HG03025 (cell line): ENCODE measurements around the gene MAIP1.
"Not testable (repeated sequence)": the region's sequence is repeated elsewhere in the genome, so short reads cannot be mapped to it uniquely, and the experiment has no call there.

Experiments used
- ATAC-seq: cut with Tn5 transposase; IDR thresholded peaks from one replicate; pipeline ENCODE4 v1.9.1; 2021; ENCODE audit warnings: mild to moderate bottlenecking, moderate library complexity; ENCODE audit not compliant: unreplicated experiment, low FRiP score

The MAIP1 gene

GRCh38 chr2:199955339-199956061 is at the start of gene MAIP1, which contains the start of gene TYW5:
MAIP1 (plus strand) TSS chr2:199955582; CDS start chr2:199955799, 217 bp downstream.
TYW5 (minus strand) TSS chr2:199955491; CDS start chr2:199955470, 21 bp downstream.
- ATAC-seq, result peak; percentile 84

- ATAC-seq, result no peak
Measured at GRCh38 chr2:199907008-199907714, 48.2 kb upstream of the MAIP1 start.

GRCh38 chr2:199910338-199911051 is 44.9 kb upstream of the MAIP1 start:
- no peak for ATAC-seq

GRCh38 chr2:199911052-199911876 is 44.1 kb upstream of the MAIP1 start, which contains the start of gene C2orf69:
C2orf69 (plus strand) TSS chr2:199911293; CDS start chr2:199911439, 146 bp downstream.
- ATAC-seq, result peak; percentile 92

GRCh38 chr2:199911877-199912161 is 43.6 kb upstream of the MAIP1 start:
- no peak for ATAC-seq

GRCh38 chr2:199912553-199913114 is 42.7 kb upstream of the MAIP1 start:
- ATAC-seq, result not testable (repeated sequence)

GRCh38 chr2:199914372-199914958 is 40.9 kb upstream of the MAIP1 start:
- no peak for ATAC-seq

- no peak for ATAC-seq
Measured at GRCh38 chr2:199916980-199917379, 38.4 kb upstream of the MAIP1 start.

GRCh38 chr2:199922856-199923255 is 32.5 kb upstream of the MAIP1 start:
- ATAC-seq, result no peak

GRCh38 chr2:199923924-199924323 is 31.5 kb upstream of the MAIP1 start:
- no peak for ATAC-seq

GRCh38 chr2:199926806-199927205 is 28.6 kb upstream of the MAIP1 start:
- ATAC-seq, result no peak

- no peak for ATAC-seq
Measured at GRCh38 chr2:199928226-199928625, 27.2 kb upstream of the MAIP1 start.

- no peak for ATAC-seq
Measured at GRCh38 chr2:199928626-199929025, 26.8 kb upstream of the MAIP1 start.

GRCh38 chr2:199929262-199929661 is 26.1 kb upstream of the MAIP1 start:
- ATAC-seq, result no peak

- no peak for ATAC-seq
Measured at GRCh38 chr2:199932312-199932855, 23.0 kb upstream of the MAIP1 start.

GRCh38 chr2:199933466-199933865 is 21.9 kb upstream of the MAIP1 start:
- ATAC-seq, result no peak

GRCh38 chr2:199936554-199936953 is 18.8 kb upstream of the MAIP1 start:
- no peak for ATAC-seq

GRCh38 chr2:199940373-199940772 is 15.0 kb upstream of the MAIP1 start:
- ATAC-seq, result no peak

GRCh38 chr2:199943373-199943772 is 12.0 kb upstream of the MAIP1 start:
- ATAC-seq, result no peak
